Peyer's patch (tissue), 4 donors: ENCODE data around the gene RAD51AP1.
"Not testable (repeated sequence)": the region's sequence is repeated elsewhere in the genome, so short reads cannot be mapped to it uniquely, and the experiment has no call there.

Source experiments
- POLR2A ChIP-seq, 2 donors: fragments of 450-650 bp; IDR thresholded peaks; one replicate each; pipeline ENCODE4 v1.5.1; 2017; ENCODE audit warnings: antibody characterized with exemption in 2 of 2, mild to moderate bottlenecking in 2 of 2, moderate library complexity in 2 of 2
- TF ChIP-seq, protein P1 (sequence below), 6 experiments: fragments of 450-650 bp in 4 of 6; fragments of 200-600 bp in 2 of 6; sonication (generic) in 1 of 6; IDR thresholded peaks; one replicate each; pipeline ENCODE4 v1.5.1; 2017 to 2019; ENCODE audit warnings: antibody characterized with exemption in 6 of 6, mild to moderate bottlenecking in 3 of 6, moderate library complexity in 1 of 6

DNA sequence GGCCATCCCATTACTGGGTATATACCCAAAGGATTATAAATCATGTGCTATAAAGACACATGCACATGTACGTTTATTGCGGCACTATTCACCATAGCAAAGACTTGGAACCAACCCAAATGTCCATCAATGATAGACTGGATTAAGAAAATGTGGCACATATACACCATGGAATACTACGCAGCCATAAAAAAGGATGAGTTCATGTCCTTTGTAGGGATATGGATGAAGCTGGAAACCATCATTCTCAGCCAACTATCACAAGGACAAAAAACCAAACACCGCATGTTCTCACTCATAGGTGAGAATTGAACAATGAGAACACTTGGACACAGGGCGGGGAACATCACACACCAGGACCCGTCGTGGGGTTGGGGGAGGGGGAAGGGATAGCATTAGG lies 15.2 kb upstream of the RAD51AP1 start:
- not testable (repeated sequence) for TF ChIP-seq POLR2A (IDR thresholded peaks at IDR 0.05)
- TF ChIP-seq, protein P1, sequence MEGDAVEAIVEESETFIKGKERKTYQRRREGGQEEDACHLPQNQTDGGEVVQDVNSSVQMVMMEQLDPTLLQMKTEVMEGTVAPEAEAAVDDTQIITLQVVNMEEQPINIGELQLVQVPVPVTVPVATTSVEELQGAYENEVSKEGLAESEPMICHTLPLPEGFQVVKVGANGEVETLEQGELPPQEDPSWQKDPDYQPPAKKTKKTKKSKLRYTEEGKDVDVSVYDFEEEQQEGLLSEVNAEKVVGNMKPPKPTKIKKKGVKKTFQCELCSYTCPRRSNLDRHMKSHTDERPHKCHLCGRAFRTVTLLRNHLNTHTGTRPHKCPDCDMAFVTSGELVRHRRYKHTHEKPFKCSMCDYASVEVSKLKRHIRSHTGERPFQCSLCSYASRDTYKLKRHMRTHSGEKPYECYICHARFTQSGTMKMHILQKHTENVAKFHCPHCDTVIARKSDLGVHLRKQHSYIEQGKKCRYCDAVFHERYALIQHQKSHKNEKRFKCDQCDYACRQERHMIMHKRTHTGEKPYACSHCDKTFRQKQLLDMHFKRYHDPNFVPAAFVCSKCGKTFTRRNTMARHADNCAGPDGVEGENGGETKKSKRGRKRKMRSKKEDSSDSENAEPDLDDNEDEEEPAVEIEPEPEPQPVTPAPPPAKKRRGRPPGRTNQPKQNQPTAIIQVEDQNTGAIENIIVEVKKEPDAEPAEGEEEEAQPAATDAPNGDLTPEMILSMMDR (IDR thresholded peaks at IDR 0.05) = not testable (repeated sequence)
